GM21786 (cell line): ENCODE results near the gene AMD1.
"Not testable (repeated sequence)": the region's sequence is repeated elsewhere in the genome, so short reads cannot be mapped to it uniquely, and the experiment has no call there.

Source experiments
- ATAC-seq: cut with Tn5 transposase; IDR thresholded peaks from one replicate; pipeline ENCODE4 v1.9.1; 2021; ENCODE audit not compliant: unreplicated experiment

Gene AMD1

GRCh38 chr6:110876806-110877564, 2.4 kb downstream of the AMD1 start:
- ATAC-seq: no peak

DNA sequence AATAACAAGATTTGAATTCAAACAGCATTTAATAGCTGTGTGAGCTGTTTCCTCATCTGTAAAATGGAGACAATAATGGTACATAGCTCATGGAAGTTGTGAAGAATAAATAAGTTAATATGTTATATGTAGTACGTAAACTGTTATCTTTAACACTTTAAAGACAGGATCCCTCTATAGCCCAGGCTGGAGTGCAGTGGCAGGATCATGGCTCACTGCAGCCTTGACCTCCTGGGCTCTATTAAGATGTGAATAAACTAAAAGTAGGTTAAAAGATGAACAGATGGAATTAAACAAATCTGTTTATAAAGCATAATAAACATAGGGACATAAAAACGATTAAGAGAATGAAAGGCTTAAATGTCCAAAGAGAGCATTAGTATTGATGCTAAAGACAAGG, 3.0 kb downstream of the AMD1 start:
- no peak for ATAC-seq

- no peak for ATAC-seq
These were observed 4.4 kb downstream of the AMD1 start for GRCh38 chr6:110878751-110879522.

GRCh38 chr6:110880651-110881050, 6.1 kb downstream of the AMD1 start:
- ATAC-seq: no peak

GRCh38 chr6:110881546-110882273, 7.1 kb downstream of the AMD1 start:
- no peak for ATAC-seq

DNA sequence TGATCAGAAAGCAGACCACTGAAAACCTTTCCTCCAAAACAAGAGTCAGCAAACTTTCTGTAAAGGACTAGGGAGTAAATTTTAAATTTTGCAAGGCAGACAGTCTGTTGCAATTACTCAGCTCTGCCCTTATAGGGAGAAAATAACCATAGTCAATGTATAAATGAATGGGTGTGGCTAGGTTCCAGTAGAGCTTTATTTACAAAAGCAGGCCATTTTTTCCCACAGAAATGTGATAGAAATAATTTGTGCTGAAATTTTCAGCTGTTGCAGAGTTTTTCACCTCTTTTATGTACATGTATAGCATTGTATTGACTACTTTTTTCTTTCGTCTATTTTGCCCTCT, 7.7 kb downstream of the AMD1 start:
- ATAC-seq: no peak

GRCh38 chr6:110882824-110883554, 8.4 kb downstream of the AMD1 start:
- ATAC-seq: no peak

- ATAC-seq: no peak
These were observed 9.7 kb downstream of the AMD1 start for GRCh38 chr6:110884321-110884720.

DNA sequence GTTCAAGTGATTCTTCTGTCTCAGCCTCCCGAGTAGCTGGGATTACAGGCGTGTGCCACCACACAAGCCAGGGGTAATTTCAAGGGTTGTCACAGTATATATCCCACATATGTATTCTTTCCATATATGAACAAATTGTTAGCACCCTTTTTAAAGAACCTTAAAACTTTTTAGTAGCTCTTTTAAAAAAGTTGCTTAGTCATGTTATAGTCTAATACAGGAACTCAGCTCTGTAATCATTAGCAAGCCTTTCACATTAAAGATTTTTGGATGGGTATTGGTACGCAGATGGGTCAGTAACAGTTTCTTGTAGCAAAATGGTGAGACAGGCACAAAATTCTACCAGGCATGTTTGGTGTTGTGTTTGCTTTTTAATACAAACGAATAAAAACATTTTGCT, 10.9 kb downstream of the AMD1 start:
- ATAC-seq: no peak

DNA sequence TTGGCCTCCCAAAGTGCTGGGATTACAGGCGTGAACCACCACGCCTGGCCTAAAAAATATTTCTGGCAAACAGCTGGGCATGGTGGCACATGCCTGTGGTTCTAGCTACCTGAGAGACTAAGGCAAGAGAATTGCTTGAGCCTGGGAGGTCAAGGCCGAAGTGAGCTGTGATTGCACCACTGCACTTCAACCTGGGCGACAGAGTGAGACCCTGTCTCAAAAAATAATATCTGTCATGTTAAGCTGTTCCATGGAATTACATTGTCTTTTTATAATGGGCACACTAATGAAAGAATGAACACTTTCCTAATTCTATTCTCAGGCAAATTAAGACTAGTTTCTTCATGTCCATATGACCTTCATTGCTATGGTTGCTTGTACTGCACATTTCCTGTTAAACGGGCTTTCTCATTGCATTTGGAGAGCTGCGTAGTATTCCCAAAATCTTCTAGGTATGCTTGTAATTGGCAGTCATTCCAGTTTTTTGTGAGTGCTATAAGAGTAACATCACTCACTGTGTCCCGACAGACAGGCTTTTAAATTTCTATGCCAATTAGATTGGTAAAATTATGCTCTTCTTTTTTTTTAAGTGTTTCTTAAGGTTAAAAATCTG, 12.1 kb downstream of the AMD1 start:
- no peak for ATAC-seq

DNA sequence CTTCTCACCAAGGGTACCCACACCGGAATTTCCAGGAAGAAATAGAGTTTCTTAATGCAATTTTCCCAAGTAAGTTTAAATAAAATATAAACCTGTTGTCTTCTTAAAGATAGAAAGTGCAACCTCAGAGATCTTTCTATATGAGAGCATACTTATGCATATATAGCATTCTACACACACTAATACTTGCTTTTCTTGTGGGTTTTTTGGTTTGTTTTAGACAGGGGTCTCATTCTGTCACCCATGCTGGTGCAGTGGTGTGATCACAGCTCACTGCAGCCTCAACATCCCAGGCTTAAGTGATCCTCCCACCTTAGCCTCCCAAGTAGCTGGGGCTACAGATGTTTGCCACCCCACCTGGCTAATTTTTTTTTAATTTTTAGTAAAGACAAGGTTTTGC, 15.7 kb downstream of the AMD1 start:
- ATAC-seq: no peak

GRCh38 chr6:110895907-110896608, 21.5 kb downstream of the AMD1 start:
- ATAC-seq: no peak

GRCh38 chr6:110897433-110897832, 22.8 kb downstream of the AMD1 start:
- no peak for ATAC-seq

- ATAC-seq: no peak
These were observed 23.5 kb downstream of the AMD1 start for GRCh38 chr6:110898111-110898510.

GRCh38 chr6:110900028-110900598, 25.5 kb downstream of the AMD1 start:
- ATAC-seq: no peak

GRCh38 chr6:110901601-110902000, 27.0 kb downstream of the AMD1 start:
- not testable (repeated sequence) for ATAC-seq

- no peak for ATAC-seq
These were observed 27.5 kb downstream of the AMD1 start for GRCh38 chr6:110902091-110902490.

GRCh38 chr6:110906273-110906672, 31.7 kb downstream of the AMD1 start:
- not testable (repeated sequence) for ATAC-seq

DNA sequence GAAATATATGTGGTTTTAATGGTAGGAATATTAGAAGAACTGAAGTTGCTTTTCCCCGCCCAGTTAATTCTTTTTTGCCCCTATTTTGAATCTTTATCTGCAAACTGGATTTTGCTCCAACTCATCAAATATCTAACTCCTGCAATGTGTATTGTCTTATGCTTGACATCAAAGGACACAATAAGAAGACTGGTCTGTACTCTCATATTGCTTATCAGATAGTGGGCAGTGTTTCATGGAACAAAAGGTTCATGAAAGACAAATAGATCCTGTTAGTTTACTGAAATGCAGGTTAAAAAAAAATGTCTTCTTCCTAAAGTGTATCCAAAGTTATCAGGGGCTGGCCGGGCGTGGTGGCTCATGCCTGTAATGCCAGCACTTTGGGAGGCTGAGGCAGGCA, 56.2 kb downstream of the AMD1 start:
- ATAC-seq: no peak

GRCh38 chr6:110933912-110934311, 59.3 kb downstream of the AMD1 start:
- ATAC-seq: no peak
